Measurements from ENCODE around the gene OPA3.

Gene OPA3

DNA sequence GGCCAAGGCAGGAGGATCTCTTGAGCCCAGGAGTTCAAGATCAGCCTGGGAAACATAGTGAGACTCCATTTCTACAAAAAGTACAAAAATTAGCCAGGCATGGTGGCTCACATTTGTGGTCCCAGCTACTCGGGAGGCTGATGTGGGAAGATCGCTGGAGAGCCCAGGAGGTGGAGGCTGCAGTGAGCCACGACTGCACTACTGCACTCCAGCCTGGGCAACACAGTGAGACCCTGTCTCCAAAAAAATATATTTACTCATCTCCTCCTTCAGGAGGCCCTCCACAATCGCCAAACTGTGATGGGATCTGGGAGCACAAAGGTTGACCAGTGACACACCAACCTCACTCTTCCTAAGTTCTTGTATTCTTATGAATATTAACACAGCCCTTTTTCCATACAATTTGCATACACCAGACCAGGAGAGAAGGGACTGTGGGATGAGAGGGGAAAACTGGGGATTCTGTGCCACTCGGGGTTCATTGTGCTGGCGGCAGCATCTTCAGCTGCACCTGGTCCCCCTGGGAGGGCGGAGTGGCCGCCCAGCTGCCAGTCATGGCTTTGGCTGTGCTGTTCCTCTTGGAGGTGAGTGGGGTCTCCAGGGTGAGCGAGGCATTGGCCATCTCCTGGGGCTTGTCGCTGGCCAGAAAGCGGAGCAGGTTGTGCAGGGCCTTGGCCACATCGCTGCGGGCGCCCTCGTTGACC, 5.8 kb upstream of the OPA3 start:
- no peaks in the 10 kb centered on the region for H3K9me3 Mint-ChIP-seq
- H3K4me1 Mint-ChIP-seq (ENCODE audit: low read depth), result peaks cover 14% of the 10 kb centered on the region
- H3K4me3 Mint-ChIP-seq, result no peak overlapping the region
- H3K27me3 Mint-ChIP-seq, result peaks cover 51% of the 10 kb centered on the region
- no peak overlapping the region for H3K27ac Mint-ChIP-seq
- no peak for DNase-seq
- no peaks in the 10 kb centered on the region for H3K36me3 Mint-ChIP-seq (ENCODE audit: low read depth)

DNA sequence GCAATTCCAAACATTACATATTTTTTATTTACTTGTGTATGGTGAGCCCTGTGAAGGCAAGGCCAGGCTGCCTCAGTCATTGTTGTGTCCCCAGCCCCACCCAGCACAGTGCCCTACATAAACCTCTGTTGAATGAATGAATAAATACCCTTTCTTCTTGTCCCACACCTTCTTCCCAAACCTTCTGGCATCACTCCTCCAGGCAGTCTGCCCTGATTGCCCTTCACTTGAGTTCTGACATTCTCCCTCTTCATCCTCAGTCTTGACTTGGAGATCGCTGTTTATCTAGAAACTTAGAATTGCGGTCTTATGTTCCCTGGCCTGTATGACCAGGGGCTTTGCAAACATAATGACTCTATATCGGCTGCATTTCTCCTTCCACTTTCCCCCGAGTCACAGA, 5.2 kb upstream of the OPA3 start:
- H3K27ac Mint-ChIP-seq, result no peak overlapping the region
- peaks cover 48% of the 10 kb centered on the region for H3K27me3 Mint-ChIP-seq
- peaks cover 19% of the 10 kb centered on the region for H3K4me1 Mint-ChIP-seq (ENCODE audit: low read depth)
- no peak for DNase-seq
- H3K4me3 Mint-ChIP-seq, result no peak overlapping the region
- H3K36me3 Mint-ChIP-seq (ENCODE audit: low read depth), result no peaks in the 10 kb centered on the region
- no peaks in the 10 kb centered on the region for H3K9me3 Mint-ChIP-seq

GRCh38 chr19:45587873-45588272, 3.3 kb upstream of the OPA3 start:
- no peak overlapping the region for H3K4me3 Mint-ChIP-seq
- H3K27ac Mint-ChIP-seq, result no peak overlapping the region
- DNase-seq, result no peak
- H3K9me3 Mint-ChIP-seq, result no peaks in the 10 kb centered on the region
- peaks cover 45% of the 10 kb centered on the region for H3K27me3 Mint-ChIP-seq
- H3K4me1 Mint-ChIP-seq (ENCODE audit: low read depth), result peaks cover 27% of the 10 kb centered on the region
- peaks cover 9% of the 10 kb centered on the region for H3K36me3 Mint-ChIP-seq (ENCODE audit: low read depth)

DNA sequence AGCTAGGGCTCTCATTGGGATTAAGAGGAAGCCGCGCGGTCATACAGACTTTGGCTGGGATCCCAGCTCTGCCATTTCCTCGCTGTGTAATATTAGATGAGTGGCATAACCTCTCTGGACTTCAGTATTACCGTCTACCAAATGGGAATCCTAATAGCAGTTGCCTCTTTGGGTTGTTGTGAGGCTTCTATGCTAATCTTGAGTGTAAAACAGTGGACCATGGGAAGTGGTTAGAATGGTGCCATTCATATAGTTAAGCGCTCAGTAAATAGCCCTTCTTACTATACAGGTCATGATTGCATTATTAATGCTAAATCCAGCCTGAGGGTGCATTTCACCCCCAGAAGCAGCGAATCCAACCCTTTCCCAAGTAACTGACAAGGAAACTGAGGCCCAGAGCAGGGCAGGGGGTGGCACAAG, 566 bp upstream of the OPA3 start:
- peak overlapping the region; percentile 99 for H3K27ac Mint-ChIP-seq
- H3K9me3 Mint-ChIP-seq, result no peaks in the 10 kb centered on the region
- peaks cover 22% of the 10 kb centered on the region for H3K36me3 Mint-ChIP-seq (ENCODE audit: low read depth)
- H3K4me3 Mint-ChIP-seq, result peak overlapping the region; percentile 96
- no peak for DNase-seq
- peaks cover 21% of the 10 kb centered on the region for H3K27me3 Mint-ChIP-seq
- H3K4me1 Mint-ChIP-seq (ENCODE audit: low read depth), result peaks cover 25% of the 10 kb centered on the region

GRCh38 chr19:45581576-45581975, 3.0 kb downstream of the OPA3 start:
- DNase-seq, result no peak
- peaks cover 29% of the 10 kb centered on the region for H3K36me3 Mint-ChIP-seq (ENCODE audit: low read depth)
- H3K27me3 Mint-ChIP-seq, result no peaks in the 10 kb centered on the region
- no peaks in the 10 kb centered on the region for H3K9me3 Mint-ChIP-seq
- H3K4me3 Mint-ChIP-seq, result no peak overlapping the region
- H3K4me1 Mint-ChIP-seq (ENCODE audit: low read depth), result peaks cover 37% of the 10 kb centered on the region
- no peak overlapping the region for H3K27ac Mint-ChIP-seq

DNA sequence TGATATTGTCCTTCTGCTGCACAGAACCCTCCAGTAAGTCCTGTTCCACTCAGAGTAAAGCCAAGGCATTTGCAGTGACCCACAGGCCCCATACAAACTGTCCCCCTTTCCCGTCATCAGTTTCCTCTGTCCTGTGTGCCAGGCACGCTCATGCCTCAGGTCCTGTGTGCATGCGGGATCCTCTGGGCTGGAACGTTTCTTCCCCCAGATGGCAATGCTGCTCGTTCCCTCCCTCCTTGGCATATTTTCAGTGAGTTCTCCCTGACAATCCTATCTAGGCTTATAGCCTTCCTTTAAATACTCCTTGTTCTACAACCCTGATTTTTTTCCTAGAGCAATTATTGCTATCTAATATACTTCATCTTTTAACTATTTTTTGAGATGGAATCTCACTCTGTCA, 5.7 kb downstream of the OPA3 start:
- no peak for DNase-seq
- peaks cover 29% of the 10 kb centered on the region for H3K4me1 Mint-ChIP-seq (ENCODE audit: low read depth)
- H3K4me3 Mint-ChIP-seq, result no peak overlapping the region
- H3K9me3 Mint-ChIP-seq, result no peaks in the 10 kb centered on the region
- H3K27ac Mint-ChIP-seq, result no peak overlapping the region
- no peaks in the 10 kb centered on the region for H3K27me3 Mint-ChIP-seq
- H3K36me3 Mint-ChIP-seq (ENCODE audit: low read depth), result peaks cover 25% of the 10 kb centered on the region

GRCh38 chr19:45577111-45577905, 7.3 kb downstream of the OPA3 start:
- no peaks in the 10 kb centered on the region for H3K27me3 Mint-ChIP-seq
- no peaks in the 10 kb centered on the region for H3K9me3 Mint-ChIP-seq
- no peak for DNase-seq
- peaks cover 19% of the 10 kb centered on the region for H3K4me1 Mint-ChIP-seq (ENCODE audit: low read depth)
- H3K4me3 Mint-ChIP-seq, result no peak overlapping the region
- H3K27ac Mint-ChIP-seq, result peak overlapping the region; percentile 20
- peaks cover 17% of the 10 kb centered on the region for H3K36me3 Mint-ChIP-seq (ENCODE audit: low read depth)

GRCh38 chr19:45576682-45577081, 7.9 kb downstream of the OPA3 start:
- peaks cover 12% of the 10 kb centered on the region for H3K36me3 Mint-ChIP-seq (ENCODE audit: low read depth)
- no peak for DNase-seq
- no peak overlapping the region for H3K27ac Mint-ChIP-seq
- peaks cover 18% of the 10 kb centered on the region for H3K4me1 Mint-ChIP-seq (ENCODE audit: low read depth)
- H3K4me3 Mint-ChIP-seq, result no peak overlapping the region
- H3K9me3 Mint-ChIP-seq, result no peaks in the 10 kb centered on the region
- no peaks in the 10 kb centered on the region for H3K27me3 Mint-ChIP-seq

DNA sequence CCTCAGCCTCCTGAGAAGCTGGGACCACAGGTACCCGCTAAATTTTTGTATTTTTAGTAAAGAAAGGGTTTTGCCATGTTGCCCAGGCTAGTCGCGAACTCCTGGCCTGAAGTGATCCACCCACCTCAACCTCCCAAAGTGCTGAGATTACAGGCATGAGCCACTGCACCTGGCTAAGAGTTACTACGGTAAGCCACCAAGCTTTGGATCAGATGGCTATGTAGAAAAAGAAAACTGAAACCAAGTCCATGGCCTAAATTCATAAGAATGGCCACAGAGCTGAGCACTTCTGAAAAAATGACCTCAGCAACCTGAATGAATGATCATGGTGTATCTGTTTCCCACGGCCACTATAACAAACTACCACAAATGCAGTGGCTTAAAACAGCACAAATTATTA, 9.4 kb downstream of the OPA3 start:
- no peak for DNase-seq
- no peaks in the 10 kb centered on the region for H3K9me3 Mint-ChIP-seq
- peaks cover 14% of the 10 kb centered on the region for H3K4me1 Mint-ChIP-seq (ENCODE audit: low read depth)
- peaks cover 8% of the 10 kb centered on the region for H3K36me3 Mint-ChIP-seq (ENCODE audit: low read depth)
- H3K4me3 Mint-ChIP-seq, result no peak overlapping the region
- no peaks in the 10 kb centered on the region for H3K27me3 Mint-ChIP-seq
- H3K27ac Mint-ChIP-seq, result no peak overlapping the region

DNA sequence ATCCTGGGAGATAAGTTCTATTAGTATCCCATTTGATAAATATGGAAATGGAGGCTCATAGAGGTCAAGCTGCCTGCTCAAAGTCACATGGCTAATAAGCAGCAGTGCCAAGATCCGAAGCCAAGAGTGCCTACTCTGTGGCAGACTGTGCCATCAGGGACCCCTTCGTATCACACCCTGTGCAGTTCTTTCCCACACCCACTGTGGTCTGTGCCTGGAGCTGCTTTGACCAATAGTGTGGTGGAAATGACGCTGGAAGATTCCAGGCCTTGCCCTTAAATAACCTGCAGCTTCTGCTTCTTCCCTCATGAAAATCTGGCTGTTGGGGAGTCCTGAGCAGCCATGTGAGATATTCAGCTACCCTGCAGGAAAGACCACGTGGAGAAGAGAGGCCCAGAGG, 10.1 kb downstream of the OPA3 start:
- no peak overlapping the region for H3K27ac Mint-ChIP-seq

GRCh38 chr19:45571457-45572220, 13.0 kb downstream of the OPA3 start:
- Mint-ChIP-seq H3K4me3 (no peak overlapping the region), H3K27ac (no peak overlapping the region), H3K9me3 (no peaks in the 10 kb centered on the region), H3K36me3 (ENCODE audit: low read depth) (peaks cover 2% of the 10 kb centered on the region), H3K27me3 (no peaks in the 10 kb centered on the region), H3K4me1 (ENCODE audit: low read depth) (peaks cover 18% of the 10 kb centered on the region)
- DNase-seq, result no peak

More for the DNA sequence above, 10.1 kb downstream of the OPA3 start:
- Mint-ChIP-seq H3K9me3 (no peaks in the 10 kb centered on the region), H3K4me3 (no peak overlapping the region), H3K27me3 (no peaks in the 10 kb centered on the region), H3K36me3 (ENCODE audit: low read depth) (peaks cover 8% of the 10 kb centered on the region), H3K4me1 (ENCODE audit: low read depth) (peaks cover 21% of the 10 kb centered on the region)
- no peak for DNase-seq

DNA sequence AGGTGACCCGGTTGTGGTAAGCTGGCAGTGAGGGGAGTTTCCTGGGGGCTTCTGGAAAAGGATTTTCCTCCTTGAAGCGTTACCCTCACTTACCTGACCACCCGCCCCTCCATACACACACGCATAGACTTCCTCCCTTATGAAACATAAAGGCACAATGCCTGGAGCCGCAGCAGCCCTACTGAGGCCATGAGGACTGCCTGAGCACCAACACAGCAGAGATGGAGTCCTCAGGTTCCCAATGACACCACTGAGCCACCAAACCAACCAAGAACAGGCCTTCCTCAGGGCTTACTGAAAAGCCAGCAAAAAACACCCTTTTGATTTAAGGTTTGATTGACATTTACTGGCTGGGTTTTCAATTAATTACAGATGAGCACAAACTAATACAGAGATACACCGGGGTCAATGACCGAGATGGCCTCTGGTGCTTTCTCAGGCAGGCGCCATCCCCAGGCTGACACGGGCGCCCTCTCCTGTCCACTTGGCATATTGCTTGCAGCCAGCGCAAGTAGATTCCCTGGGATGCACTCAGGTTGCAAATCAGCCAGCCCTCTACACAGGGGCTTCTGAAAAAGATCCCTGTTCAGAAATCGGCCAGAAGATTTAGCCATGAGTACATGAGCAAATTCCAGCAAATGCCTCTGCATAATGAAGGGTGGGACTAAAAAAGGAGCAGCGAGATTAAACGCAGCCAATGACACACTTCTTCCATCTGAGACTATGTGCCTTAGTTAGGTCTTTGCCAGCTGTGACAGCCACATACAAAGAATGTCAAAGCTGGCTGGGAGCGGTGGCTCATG, 14.8 kb downstream of the OPA3 start:
- no peaks in the 10 kb centered on the region for H3K9me3 Mint-ChIP-seq
- H3K4me3 Mint-ChIP-seq, result no peak overlapping the region
- peaks cover 17% of the 10 kb centered on the region for H3K4me1 Mint-ChIP-seq (ENCODE audit: low read depth)
- no peaks in the 10 kb centered on the region for H3K27me3 Mint-ChIP-seq
- DNase-seq, result peak; percentile 76
- H3K36me3 Mint-ChIP-seq (ENCODE audit: low read depth), result no peaks in the 10 kb centered on the region
- no peak overlapping the region for H3K27ac Mint-ChIP-seq

GRCh38 chr19:45568732-45569131, 15.9 kb downstream of the OPA3 start:
- H3K27me3 Mint-ChIP-seq, result no peaks in the 10 kb centered on the region
- no peaks in the 10 kb centered on the region for H3K36me3 Mint-ChIP-seq (ENCODE audit: low read depth)
- no peak for DNase-seq
- H3K27ac Mint-ChIP-seq, result no peak overlapping the region
- no peak overlapping the region for H3K4me3 Mint-ChIP-seq
- H3K9me3 Mint-ChIP-seq, result no peaks in the 10 kb centered on the region
- H3K4me1 Mint-ChIP-seq (ENCODE audit: low read depth), result peaks cover 25% of the 10 kb centered on the region

DNA sequence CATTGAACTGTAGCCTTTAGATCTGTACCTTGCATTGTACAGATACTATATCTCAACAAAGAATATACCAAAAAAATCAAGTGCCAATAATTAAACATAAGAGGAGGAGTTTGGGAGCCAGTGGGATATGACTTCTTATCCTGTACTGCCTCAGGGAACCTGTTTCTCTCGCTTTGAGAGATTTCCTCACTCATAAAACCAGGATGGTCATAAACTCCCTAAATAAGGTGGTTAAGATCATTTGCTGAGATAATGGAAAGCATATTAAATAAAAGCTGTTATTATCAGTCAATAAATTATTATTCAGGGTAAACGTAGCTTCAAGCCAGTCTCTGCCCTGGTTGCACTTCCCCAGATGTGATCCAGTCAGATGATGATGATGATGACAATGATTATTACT, 17.0 kb downstream of the OPA3 start:
- no peak overlapping the region for H3K27ac Mint-ChIP-seq
- no peaks in the 10 kb centered on the region for H3K27me3 Mint-ChIP-seq
- no peak overlapping the region for H3K4me3 Mint-ChIP-seq
- no peak for DNase-seq
- H3K4me1 Mint-ChIP-seq (ENCODE audit: low read depth), result peaks cover 35% of the 10 kb centered on the region
- no peaks in the 10 kb centered on the region for H3K36me3 Mint-ChIP-seq (ENCODE audit: low read depth)
- no peaks in the 10 kb centered on the region for H3K9me3 Mint-ChIP-seq
